Colon (tissue), 2 donors: Measurements from ENCODE around the gene AQP3.
"Not testable (repeated sequence)": the region's sequence is repeated elsewhere in the genome, so short reads cannot be mapped to it uniquely, and the experiment has no call there.

Experiments used
- FAIRE-seq: peaks from 2 replicates; lab custom pipeline; 2012; peaks lifted over from hg19 to GRCh38; lab: Jason Lieb, UNC
- donor health status: control.
- donor health status: control.

Gene AQP3

GRCh38 chr9:33464045-33464636 lies 16.7 kb upstream of the AQP3 start:
- FAIRE-seq = no peak

GRCh38 chr9:33463151-33463550 lies 15.8 kb upstream of the AQP3 start:
- FAIRE-seq = no peak

GRCh38 chr9:33461492-33461891 lies 14.1 kb upstream of the AQP3 start:
- no peak for FAIRE-seq

- FAIRE-seq = no peak
These were observed 13.5 kb upstream of the AQP3 start for GRCh38 chr9:33460854-33461253.

GRCh38 chr9:33459115-33459514 lies 11.7 kb upstream of the AQP3 start:
- FAIRE-seq = no peak

- no peak for FAIRE-seq
These were observed 11.1 kb upstream of the AQP3 start for GRCh38 chr9:33458444-33458843.

GRCh38 chr9:33455945-33456344 lies 8.6 kb upstream of the AQP3 start:
- no peak for FAIRE-seq

GRCh38 chr9:33455456-33455855 lies 8.1 kb upstream of the AQP3 start:
- FAIRE-seq = not testable (repeated sequence)

- not testable (repeated sequence) for FAIRE-seq
These were observed 7.3 kb upstream of the AQP3 start for GRCh38 chr9:33454661-33455026.

GRCh38 chr9:33453999-33454660 lies 6.7 kb upstream of the AQP3 start:
- FAIRE-seq = no peak

GRCh38 chr9:33453286-33453860 lies 6.0 kb upstream of the AQP3 start:
- no peak for FAIRE-seq

- FAIRE-seq = no peak
These were observed 5.5 kb upstream of the AQP3 start for GRCh38 chr9:33452828-33453271.

GRCh38 chr9:33450621-33451146 lies 3.3 kb upstream of the AQP3 start:
- FAIRE-seq = no peak

GRCh38 chr9:33449715-33450114 lies 2.3 kb upstream of the AQP3 start:
- FAIRE-seq = no peak

- FAIRE-seq = no peak
These were observed 583 bp upstream of the AQP3 start for GRCh38 chr9:33447799-33448553.

GRCh38 chr9:33446240-33446945 lies 1.0 kb downstream of the AQP3 start:
- no peak for FAIRE-seq

GRCh38 chr9:33445389-33446239 lies 1.8 kb downstream of the AQP3 start:
- FAIRE-seq = no peak

- FAIRE-seq = no peak
These were observed 3.8 kb downstream of the AQP3 start for GRCh38 chr9:33443464-33444154.

GRCh38 chr9:33443047-33443446 lies 4.3 kb downstream of the AQP3 start:
- no peak for FAIRE-seq

- FAIRE-seq = no peak
These were observed 5.3 kb downstream of the AQP3 start for GRCh38 chr9:33442125-33442524.

GRCh38 chr9:33440609-33441008 lies 6.8 kb downstream of the AQP3 start:
- no peak for FAIRE-seq
